ENCODE measurements around the gene PRPSAP1.

The PRPSAP1 gene

DNA sequence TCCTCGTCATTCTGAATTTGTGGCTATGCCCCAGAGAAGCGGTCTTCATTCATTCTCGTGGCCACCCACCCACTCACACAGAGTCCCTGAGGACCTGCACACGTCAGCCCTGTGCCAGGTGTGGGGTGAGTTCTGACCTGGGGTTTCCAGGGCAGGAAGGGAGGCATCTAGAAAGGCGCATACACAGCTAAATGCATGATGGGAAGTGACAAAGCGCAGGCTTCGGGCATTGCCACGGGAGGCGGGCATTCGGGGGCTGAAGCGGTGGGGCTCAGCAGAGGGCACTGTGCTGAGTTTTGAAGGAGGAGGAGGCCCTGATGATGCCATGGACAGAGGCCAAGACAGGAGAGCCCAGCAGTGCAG is 77.7 kb downstream of the PRPSAP1 start:
- Histone ChIP-seq H3K79me2 (ENCODE audit: control insufficient read depth, insufficient read depth, low read length, unreplicated experiment) (no peaks in the 10 kb centered on the region), H3K27ac (ENCODE audit: low read depth, low read length) (no peak overlapping the region), H3K4me3 (ENCODE audit: low read depth, low read length) (no peak overlapping the region), H3K36me3 (ENCODE audit: insufficient read depth, low read length) (no peaks in the 10 kb centered on the region), H2AFZ (ENCODE audit: low read length, unreplicated experiment) (no peak overlapping the region), H3K4me1 (ENCODE audit: control insufficient read depth, insufficient read depth, low read length, unreplicated experiment) (no peaks in the 10 kb centered on the region), H3K27me3 (ENCODE audit: insufficient read depth, low read length) (no peaks in the 10 kb centered on the region)

DNA sequence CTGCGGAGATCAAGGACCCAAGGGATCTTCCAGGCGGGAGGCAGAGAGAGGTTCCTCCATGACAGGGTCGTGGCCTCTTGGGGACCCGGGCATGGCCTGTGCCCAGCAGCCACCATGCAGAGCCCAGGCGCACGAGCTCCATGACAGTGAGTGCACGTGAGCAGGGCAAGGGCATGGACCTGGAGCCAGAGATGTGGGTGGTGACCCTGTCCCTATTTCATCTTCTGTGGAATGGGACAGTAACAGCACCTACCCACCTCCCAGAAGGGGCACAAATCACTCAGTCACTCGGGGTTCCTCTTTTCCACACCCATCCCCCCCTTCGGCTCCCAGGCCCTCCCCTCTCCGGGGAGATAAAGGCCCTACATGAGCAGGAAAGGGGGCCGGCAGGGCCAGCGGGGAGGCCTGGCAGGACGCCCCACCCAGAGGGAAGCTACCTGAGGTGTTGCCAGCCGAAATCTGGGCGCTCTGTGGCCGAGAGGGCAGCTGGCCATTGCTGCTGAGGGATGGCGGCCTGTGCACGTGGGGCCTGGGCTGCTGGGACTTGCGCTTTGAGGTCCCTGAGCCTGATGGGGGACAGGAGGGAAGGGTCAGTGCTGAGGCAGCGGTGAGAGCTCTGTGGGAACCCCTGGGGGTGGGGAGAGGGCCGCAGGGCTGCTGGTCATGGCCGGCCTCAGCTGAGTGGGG is 78.2 kb downstream of the PRPSAP1 start:
- H3K27ac ChIP-seq (ENCODE audit: low read depth, low read length) = no peak overlapping the region
- no peak overlapping the region for H3K4me3 ChIP-seq (ENCODE audit: low read depth, low read length)
- no peaks in the 10 kb centered on the region for H3K27me3 ChIP-seq (ENCODE audit: insufficient read depth, low read length)
- no peaks in the 10 kb centered on the region for H3K36me3 ChIP-seq (ENCODE audit: insufficient read depth, low read length)
- H3K79me2 ChIP-seq (ENCODE audit: control insufficient read depth, insufficient read depth, low read length, unreplicated experiment) = no peaks in the 10 kb centered on the region
- no peak overlapping the region for H2AFZ ChIP-seq (ENCODE audit: low read length, unreplicated experiment)
- no peaks in the 10 kb centered on the region for H3K4me1 ChIP-seq (ENCODE audit: control insufficient read depth, insufficient read depth, low read length, unreplicated experiment)

DNA sequence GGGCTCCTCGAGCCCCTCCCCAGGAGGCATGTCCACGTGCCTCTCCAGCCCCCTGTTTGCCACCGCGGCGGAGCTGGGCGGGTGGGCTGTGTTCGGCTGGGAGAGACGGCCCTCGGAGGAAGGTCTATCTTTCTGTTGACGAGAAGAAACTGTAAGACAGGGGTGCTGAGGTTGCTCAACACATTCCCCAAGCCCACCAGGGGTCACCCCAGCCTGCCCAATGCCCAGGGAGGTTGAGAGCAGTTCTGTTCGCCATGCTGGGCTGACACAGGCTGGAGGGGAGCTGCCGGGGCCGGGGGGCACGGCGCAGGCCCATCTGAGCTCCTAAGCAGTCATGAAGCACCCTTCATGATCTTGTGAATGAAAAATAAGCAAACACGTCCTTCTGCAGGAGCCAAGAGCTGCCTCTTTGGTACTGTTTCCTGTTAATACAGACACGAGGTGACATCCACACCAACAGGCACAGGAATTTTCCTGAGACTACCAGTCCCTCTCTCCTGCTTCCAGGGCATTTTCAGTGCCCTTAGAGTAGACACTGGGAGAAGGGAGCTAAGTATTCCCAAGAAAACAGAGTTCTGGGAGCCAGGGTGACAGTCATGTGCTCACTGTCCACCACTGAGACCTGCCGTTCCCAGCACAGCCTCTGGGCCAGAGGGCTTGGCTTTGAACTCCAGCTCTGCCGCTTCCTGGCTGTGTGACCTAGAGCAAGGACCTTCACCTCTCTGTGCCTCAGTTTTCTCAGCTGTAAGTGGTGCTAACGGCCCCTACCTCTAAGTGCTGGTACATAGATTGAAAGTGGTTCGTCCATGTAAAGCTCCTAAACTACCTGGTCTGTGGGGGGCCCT is 79.4 kb downstream of the PRPSAP1 start:
- no peak overlapping the region for H3K27ac ChIP-seq (ENCODE audit: low read depth, low read length)
- no peak overlapping the region for H2AFZ ChIP-seq (ENCODE audit: low read length, unreplicated experiment)
- no peaks in the 10 kb centered on the region for H3K27me3 ChIP-seq (ENCODE audit: insufficient read depth, low read length)
- peaks cover 4% of the 10 kb centered on the region for H3K79me2 ChIP-seq (ENCODE audit: control insufficient read depth, insufficient read depth, low read length, unreplicated experiment)
- no peak overlapping the region for H3K4me3 ChIP-seq (ENCODE audit: low read depth, low read length)
- no peaks in the 10 kb centered on the region for H3K4me1 ChIP-seq (ENCODE audit: control insufficient read depth, insufficient read depth, low read length, unreplicated experiment)
- no peaks in the 10 kb centered on the region for H3K36me3 ChIP-seq (ENCODE audit: insufficient read depth, low read length)

- Histone ChIP-seq H3K27ac (ENCODE audit: low read depth, low read length) (no peak overlapping the region), H2AFZ (ENCODE audit: low read length, unreplicated experiment) (no peak overlapping the region)
Measured at GRCh38 chr17:76273445-76274111, 80.1 kb downstream of the PRPSAP1 start.

DNA sequence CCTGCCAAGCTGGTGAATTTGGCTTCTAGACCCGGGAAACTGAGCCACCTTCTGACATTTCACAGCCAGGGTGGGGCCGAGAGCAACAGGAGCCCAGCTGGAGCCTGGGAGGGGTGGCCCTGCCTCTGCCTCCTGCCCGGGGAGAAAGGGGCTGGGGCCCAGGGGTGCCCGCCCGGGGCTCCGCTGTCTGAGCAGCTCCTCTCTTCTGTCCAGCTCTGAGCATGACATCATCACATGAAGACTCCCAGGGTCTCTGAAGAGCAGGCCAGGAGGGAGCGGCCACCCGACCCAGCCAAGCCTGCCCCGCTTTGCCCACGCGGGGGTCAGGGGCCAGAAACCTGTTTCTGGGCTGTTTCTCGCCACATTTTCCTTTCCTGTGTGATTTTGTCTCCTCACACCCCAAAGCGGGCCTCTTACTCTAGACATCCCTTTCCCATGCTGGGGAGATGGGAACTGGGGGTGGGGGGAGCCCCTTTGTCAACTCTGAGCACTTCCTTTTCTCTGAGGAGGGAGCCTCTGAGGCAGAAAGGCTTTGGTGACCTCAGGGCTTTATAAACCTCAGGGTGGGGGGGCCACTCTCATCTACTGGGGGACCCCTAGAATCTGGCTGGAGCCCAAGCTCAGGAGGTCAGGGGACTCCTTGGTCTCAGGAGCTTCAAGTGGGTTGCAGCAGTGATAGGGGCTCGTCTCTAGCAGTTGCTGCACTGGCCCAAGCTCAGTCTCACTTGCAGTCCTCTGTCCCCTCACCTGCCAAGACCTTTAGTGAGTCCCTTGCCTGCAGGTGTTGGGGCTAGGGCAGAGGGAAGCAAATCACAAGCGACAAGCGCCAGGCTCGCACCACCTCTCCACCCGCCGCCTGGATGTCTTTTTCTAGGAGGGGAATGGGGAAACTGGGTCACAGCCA is 80.9 kb downstream of the PRPSAP1 start:
- Histone ChIP-seq H3K27me3 (ENCODE audit: insufficient read depth, low read length) (no peaks in the 10 kb centered on the region), H3K79me2 (ENCODE audit: control insufficient read depth, insufficient read depth, low read length, unreplicated experiment) (peaks cover 18% of the 10 kb centered on the region), H3K36me3 (ENCODE audit: insufficient read depth, low read length) (no peaks in the 10 kb centered on the region), H3K27ac (ENCODE audit: low read depth, low read length) (no peak overlapping the region), H3K4me1 (ENCODE audit: control insufficient read depth, insufficient read depth, low read length, unreplicated experiment) (peaks cover 14% of the 10 kb centered on the region), H2AFZ (ENCODE audit: low read length, unreplicated experiment) (no peak overlapping the region), H3K4me3 (ENCODE audit: low read depth, low read length) (no peak overlapping the region)

More at GRCh38 chr17:76273445-76274111, 80.1 kb downstream of the PRPSAP1 start:
- peaks cover 10% of the 10 kb centered on the region for H3K79me2 ChIP-seq (ENCODE audit: control insufficient read depth, insufficient read depth, low read length, unreplicated experiment)
- no peaks in the 10 kb centered on the region for H3K27me3 ChIP-seq (ENCODE audit: insufficient read depth, low read length)
- no peaks in the 10 kb centered on the region for H3K36me3 ChIP-seq (ENCODE audit: insufficient read depth, low read length)
- peaks cover 6% of the 10 kb centered on the region for H3K4me1 ChIP-seq (ENCODE audit: control insufficient read depth, insufficient read depth, low read length, unreplicated experiment)
- no peak overlapping the region for H3K4me3 ChIP-seq (ENCODE audit: low read depth, low read length)

- H3K36me3 ChIP-seq (ENCODE audit: insufficient read depth, low read length) = no peaks in the 10 kb centered on the region
- no peak overlapping the region for H3K4me3 ChIP-seq (ENCODE audit: low read depth, low read length)
- H2AFZ ChIP-seq (ENCODE audit: low read length, unreplicated experiment) = no peak overlapping the region
- H3K79me2 ChIP-seq (ENCODE audit: control insufficient read depth, insufficient read depth, low read length, unreplicated experiment) = peaks cover 26% of the 10 kb centered on the region
- H3K4me1 ChIP-seq (ENCODE audit: control insufficient read depth, insufficient read depth, low read length, unreplicated experiment) = peaks cover 20% of the 10 kb centered on the region
- H3K27ac ChIP-seq (ENCODE audit: low read depth, low read length) = no peak overlapping the region
- no peaks in the 10 kb centered on the region for H3K27me3 ChIP-seq (ENCODE audit: insufficient read depth, low read length)
Measured at GRCh38 chr17:76271669-76272540, 81.8 kb downstream of the PRPSAP1 start.

- H3K4me3 ChIP-seq (ENCODE audit: low read depth, low read length) = no peak overlapping the region
- H3K27me3 ChIP-seq (ENCODE audit: insufficient read depth, low read length) = no peaks in the 10 kb centered on the region
- no peak overlapping the region for H2AFZ ChIP-seq (ENCODE audit: low read length, unreplicated experiment)
- H3K27ac ChIP-seq (ENCODE audit: low read depth, low read length) = no peak overlapping the region
- H3K79me2 ChIP-seq (ENCODE audit: control insufficient read depth, insufficient read depth, low read length, unreplicated experiment) = peaks cover 35% of the 10 kb centered on the region
- no peaks in the 10 kb centered on the region for H3K36me3 ChIP-seq (ENCODE audit: insufficient read depth, low read length)
- peaks cover 24% of the 10 kb centered on the region for H3K4me1 ChIP-seq (ENCODE audit: control insufficient read depth, insufficient read depth, low read length, unreplicated experiment)
Measured at GRCh38 chr17:76270770-76271668, 82.7 kb downstream of the PRPSAP1 start.

DNA sequence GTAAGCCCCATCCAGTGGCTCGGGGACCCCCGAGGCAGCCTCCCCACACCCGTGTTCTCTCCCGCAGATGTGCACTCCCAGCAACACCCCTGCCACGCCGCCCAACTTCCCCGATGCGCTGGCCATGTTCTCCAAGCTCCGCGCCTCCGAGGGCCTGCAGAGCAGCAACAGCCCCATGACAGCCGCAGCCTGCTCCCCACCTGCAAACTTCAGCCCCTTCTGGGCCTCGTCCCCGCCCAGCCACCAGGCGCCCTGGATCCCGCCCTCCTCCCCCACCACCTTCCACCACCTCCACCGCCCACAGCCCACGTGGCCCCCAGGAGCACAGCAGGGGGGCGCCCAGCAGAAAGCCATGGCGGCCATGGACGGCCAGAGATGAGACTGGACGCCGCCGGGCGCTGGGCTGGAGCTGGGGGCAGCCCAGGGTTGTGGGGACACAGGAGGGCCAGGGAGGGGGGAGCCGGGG is 83.6 kb downstream of the PRPSAP1 start:
- Histone ChIP-seq H3K79me2 (ENCODE audit: control insufficient read depth, insufficient read depth, low read length, unreplicated experiment) (peaks cover 43% of the 10 kb centered on the region), H3K27me3 (ENCODE audit: insufficient read depth, low read length) (no peaks in the 10 kb centered on the region), H3K27ac (ENCODE audit: low read depth, low read length) (no peak overlapping the region), H3K4me3 (ENCODE audit: low read depth, low read length) (no peak overlapping the region), H3K4me1 (ENCODE audit: control insufficient read depth, insufficient read depth, low read length, unreplicated experiment) (peaks cover 24% of the 10 kb centered on the region), H3K36me3 (ENCODE audit: insufficient read depth, low read length) (no peaks in the 10 kb centered on the region), H2AFZ (ENCODE audit: low read length, unreplicated experiment) (no peak overlapping the region)
